ENCODE measurements around the gene ZC3H18.
"Not testable (repeated sequence)": the region's sequence is repeated elsewhere in the genome, so short reads cannot be mapped to it uniquely, and the experiment has no call there.

ZC3H18 gene

DNA sequence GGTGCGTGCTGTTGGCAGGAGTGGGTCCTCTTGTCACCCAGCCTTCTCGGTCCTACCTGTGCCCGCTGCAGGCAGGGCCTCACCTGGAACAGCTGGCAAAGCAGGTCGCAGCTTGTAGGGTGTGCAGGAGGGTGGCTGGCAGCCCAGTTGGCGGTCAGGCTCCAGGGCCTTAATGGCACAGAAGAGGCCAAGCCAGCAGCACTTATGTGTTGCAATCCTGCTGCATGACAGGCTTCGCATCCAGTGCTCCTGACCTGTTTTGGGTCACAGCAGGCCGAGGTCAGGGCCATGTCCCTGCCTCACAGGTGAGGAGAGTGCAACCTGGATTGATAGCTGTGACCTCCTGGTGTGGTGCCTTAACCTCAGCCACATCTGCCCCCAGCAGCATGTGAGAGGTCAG, 31.9 kb downstream of the ZC3H18 start:
- no peak overlapping the region for H3K4me2 ChIP-seq (ENCODE audit: low read length)
- no peaks in the 10 kb centered on the region for H3K9me3 ChIP-seq (ENCODE audit: control insufficient read depth, low read length)
- H3K27ac ChIP-seq, result no peak overlapping the region
- no peak overlapping the region for H3K4me3 ChIP-seq (ENCODE audit: low read depth, low read length)
- peaks cover 45% of the 10 kb centered on the region for H3K79me2 ChIP-seq
- H3K4me1 ChIP-seq, result no peaks in the 10 kb centered on the region
- no peak overlapping the region for H2AFZ ChIP-seq
- H3K27me3 ChIP-seq (ENCODE audit: control insufficient read depth, insufficient read depth, low read length), result no peaks in the 10 kb centered on the region
- TF ChIP-seq, protein P1, sequence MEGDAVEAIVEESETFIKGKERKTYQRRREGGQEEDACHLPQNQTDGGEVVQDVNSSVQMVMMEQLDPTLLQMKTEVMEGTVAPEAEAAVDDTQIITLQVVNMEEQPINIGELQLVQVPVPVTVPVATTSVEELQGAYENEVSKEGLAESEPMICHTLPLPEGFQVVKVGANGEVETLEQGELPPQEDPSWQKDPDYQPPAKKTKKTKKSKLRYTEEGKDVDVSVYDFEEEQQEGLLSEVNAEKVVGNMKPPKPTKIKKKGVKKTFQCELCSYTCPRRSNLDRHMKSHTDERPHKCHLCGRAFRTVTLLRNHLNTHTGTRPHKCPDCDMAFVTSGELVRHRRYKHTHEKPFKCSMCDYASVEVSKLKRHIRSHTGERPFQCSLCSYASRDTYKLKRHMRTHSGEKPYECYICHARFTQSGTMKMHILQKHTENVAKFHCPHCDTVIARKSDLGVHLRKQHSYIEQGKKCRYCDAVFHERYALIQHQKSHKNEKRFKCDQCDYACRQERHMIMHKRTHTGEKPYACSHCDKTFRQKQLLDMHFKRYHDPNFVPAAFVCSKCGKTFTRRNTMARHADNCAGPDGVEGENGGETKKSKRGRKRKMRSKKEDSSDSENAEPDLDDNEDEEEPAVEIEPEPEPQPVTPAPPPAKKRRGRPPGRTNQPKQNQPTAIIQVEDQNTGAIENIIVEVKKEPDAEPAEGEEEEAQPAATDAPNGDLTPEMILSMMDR (IDR thresholded peaks at IDR 0.05), result no peak
- no peaks in the 10 kb centered on the region for H3K36me3 ChIP-seq (ENCODE audit: control insufficient read depth, insufficient read depth, low read length)
- H3K9ac ChIP-seq, result no peak overlapping the region

DNA sequence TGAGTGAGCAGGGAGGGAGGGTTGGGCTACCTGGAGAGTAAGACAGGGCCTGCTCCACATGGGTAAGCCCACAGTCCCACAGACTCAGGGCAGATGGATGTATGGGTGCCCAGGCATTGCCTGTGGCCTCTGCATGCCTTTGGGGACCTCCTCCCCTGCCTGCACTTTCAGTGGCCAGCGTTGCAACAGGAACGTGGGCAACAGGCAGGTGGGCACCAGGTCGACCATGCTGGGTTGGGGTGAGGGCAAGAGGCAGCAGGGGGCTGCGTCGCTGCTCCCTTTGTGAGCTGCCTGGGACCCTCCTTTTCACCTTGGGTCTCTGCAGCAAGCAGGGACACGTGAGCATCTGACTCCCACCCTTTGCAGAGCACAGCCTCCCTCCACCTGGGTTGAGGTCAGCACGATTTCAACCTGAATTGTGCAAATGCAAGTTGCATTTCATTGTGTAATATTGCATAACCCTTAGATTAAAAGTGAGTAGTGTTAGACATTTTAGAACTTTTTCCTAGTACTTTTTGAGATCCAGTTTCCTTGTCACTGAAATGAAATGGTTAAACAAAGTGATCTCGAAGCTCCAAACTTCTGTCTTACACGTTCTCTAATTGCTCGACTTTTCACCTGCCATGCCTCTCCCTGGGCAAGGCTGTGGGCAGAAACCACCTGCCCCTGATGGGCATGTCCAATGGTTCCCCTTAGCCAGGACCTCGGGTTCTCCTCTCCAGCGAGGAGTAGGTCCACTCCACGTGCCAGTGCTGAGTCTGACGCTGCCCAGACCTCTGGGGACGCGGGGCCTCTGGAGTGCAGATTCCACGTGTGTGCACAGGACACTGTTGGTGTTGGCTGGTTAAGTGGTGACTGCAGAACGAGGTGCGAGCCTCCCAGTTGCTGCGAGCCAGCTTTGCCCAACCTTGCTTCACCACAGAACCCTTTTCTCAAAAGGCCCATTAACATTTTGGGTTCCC, 35.3 kb downstream of the ZC3H18 start:
- H3K27me3 ChIP-seq (ENCODE audit: control insufficient read depth, insufficient read depth, low read length), result no peaks in the 10 kb centered on the region
- H3K4me3 ChIP-seq (ENCODE audit: low read depth, low read length), result no peak overlapping the region
- no peak overlapping the region for H3K9ac ChIP-seq
- TF ChIP-seq, protein P1 (IDR thresholded peaks at IDR 0.05), result no peak
- no peaks in the 10 kb centered on the region for H3K36me3 ChIP-seq (ENCODE audit: control insufficient read depth, insufficient read depth, low read length)
- H3K9me3 ChIP-seq (ENCODE audit: control insufficient read depth, low read length), result no peaks in the 10 kb centered on the region
- no peak overlapping the region for H3K27ac ChIP-seq
- no peak overlapping the region for H2AFZ ChIP-seq
- H3K4me1 ChIP-seq, result no peaks in the 10 kb centered on the region
- H3K79me2 ChIP-seq, result peaks cover 41% of the 10 kb centered on the region
- H3K4me2 ChIP-seq (ENCODE audit: low read length), result no peak overlapping the region

GRCh38 chr16:88606148-88606757, 36.0 kb downstream of the ZC3H18 start:
- no peaks in the 10 kb centered on the region for H3K36me3 ChIP-seq (ENCODE audit: control insufficient read depth, insufficient read depth, low read length)

GRCh38 chr16:88608076-88608475, 37.9 kb downstream of the ZC3H18 start:
- Histone ChIP-seq H3K9me3 (ENCODE audit: control insufficient read depth, low read length) (no peaks in the 10 kb centered on the region), H3K4me3 (ENCODE audit: low read depth, low read length) (no peak overlapping the region), H2AFZ (no peak overlapping the region), H3K27me3 (ENCODE audit: control insufficient read depth, insufficient read depth, low read length) (no peaks in the 10 kb centered on the region), H3K4me1 (no peaks in the 10 kb centered on the region), H3K36me3 (ENCODE audit: control insufficient read depth, insufficient read depth, low read length) (no peaks in the 10 kb centered on the region), H3K4me2 (ENCODE audit: low read length) (no peak overlapping the region), H3K79me2 (peaks cover 33% of the 10 kb centered on the region), H3K9ac (no peak overlapping the region), H3K27ac (no peak overlapping the region)
- TF ChIP-seq, protein P1 (IDR thresholded peaks at IDR 0.05), result no peak

More at GRCh38 chr16:88606148-88606757, 36.0 kb downstream of the ZC3H18 start:
- Histone ChIP-seq H3K4me3 (ENCODE audit: low read depth, low read length) (no peak overlapping the region), H3K9me3 (ENCODE audit: control insufficient read depth, low read length) (no peaks in the 10 kb centered on the region), H3K27ac (no peak overlapping the region), H3K9ac (no peak overlapping the region), H3K27me3 (ENCODE audit: control insufficient read depth, insufficient read depth, low read length) (no peaks in the 10 kb centered on the region), H2AFZ (no peak overlapping the region), H3K4me1 (no peaks in the 10 kb centered on the region), H3K4me2 (ENCODE audit: low read length) (no peak overlapping the region), H3K79me2 (peaks cover 41% of the 10 kb centered on the region)
- TF ChIP-seq, protein P1 (IDR thresholded peaks at IDR 0.05), result no peak

- H3K9ac ChIP-seq; H3K27me3 ChIP-seq (ENCODE audit: control insufficient read depth, insufficient read depth, low read length); H3K4me1 ChIP-seq; H3K4me2 ChIP-seq (ENCODE audit: low read length); H3K27ac ChIP-seq; H3K4me3 ChIP-seq (ENCODE audit: low read depth, low read length); H2AFZ ChIP-seq; H3K36me3 ChIP-seq (ENCODE audit: control insufficient read depth, insufficient read depth, low read length); H3K9me3 ChIP-seq (ENCODE audit: control insufficient read depth, low read length): not testable (repeated sequence)
- peaks cover 33% of the 10 kb centered on the region for H3K79me2 ChIP-seq
These were observed 39.2 kb downstream of the ZC3H18 start for GRCh38 chr16:88609426-88609825.
